ENCODE measurements around the gene ST6GALNAC4. TPM values are rescaled to one million over a fixed set of nuclear protein-coding genes. Genes with fewer than 3 reads are reported as not detected.

Gene ST6GALNAC4
- total RNA-seq, 6 donors from 2014 or later = 41.3 to 105 (median 56.2) TPM

DNA sequence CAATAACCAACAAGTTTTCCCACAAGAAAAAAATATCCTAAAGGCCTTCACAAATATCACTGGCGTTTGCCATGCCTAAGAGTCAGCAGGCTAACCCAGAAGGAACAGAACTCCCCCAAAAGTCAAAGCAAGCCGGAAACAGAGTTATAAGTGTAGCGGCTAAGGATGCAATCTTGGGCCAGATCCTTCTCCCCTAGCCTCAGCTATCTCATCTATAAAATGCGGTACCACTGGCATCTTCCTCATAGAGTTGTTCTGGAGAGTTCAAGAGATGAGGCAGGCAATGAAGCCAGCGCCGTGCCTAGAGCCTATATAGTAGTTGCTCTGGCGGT lies 20.2 kb upstream of the ST6GALNAC4 start:
- Histone ChIP-seq H3K9me3 (no peaks in the 10 kb centered on the region), H3K4me1 (peaks cover 23 to 37% (median 27%) of the 10 kb centered on the region in 4 donors), H3K36me3 (peaks cover 0 to 18% (median 4%) of the 10 kb centered on the region in 4 donors), H3K27me3 (no peaks in the 10 kb centered on the region), H3K27ac (peak overlapping the region; percentile 43 to 82 (median 73)), H3K4me3 (peak overlapping the region; percentile 47 to 91 (median 86))
- ATAC-seq (ENCODE audit: low FRiP score in 2 of 2) (peak in 1 of 2 donors; percentile 1), DNase-seq (no peak)
- WGBS, 2 donors = 8% methylated on average over 7 of the region's 7 CpGs
- TF ChIP-seq CTCF (IDR thresholded peaks at IDR 0.05) (no peak), EP300 (IDR thresholded peaks at IDR 0.05) (no peak), POLR2AphosphoS5 (IDR thresholded peaks at IDR 0.05) (no peak), POLR2A (IDR thresholded peaks at IDR 0.05) (no peak)

GRCh38 chr9:127936347-127936852 lies 19.6 kb upstream of the ST6GALNAC4 start:
- no peak overlapping the region for H3K27ac ChIP-seq
- 70 to 71% methylated on average over 14 of the region's 14 CpGs for WGBS, 2 donors
- peaks cover 0 to 13% (median 3%) of the 10 kb centered on the region in 4 donors for H3K36me3 ChIP-seq
- DNase-seq (no peak), ATAC-seq (ENCODE audit: low FRiP score in 2 of 2) (no peak)
- H3K9me3 ChIP-seq = no peaks in the 10 kb centered on the region
- H3K4me3 ChIP-seq = peak overlapping the region in 3 of 4 donors; percentile 85 to 91 (median 87)
- peaks cover 25 to 43% (median 26%) of the 10 kb centered on the region in 4 donors for H3K4me1 ChIP-seq
- H3K27me3 ChIP-seq = no peaks in the 10 kb centered on the region
- TF ChIP-seq POLR2AphosphoS5 (IDR thresholded peaks at IDR 0.05) (no peak), EP300 (IDR thresholded peaks at IDR 0.05) (no peak), CTCF (IDR thresholded peaks at IDR 0.05) (no peak), POLR2A (IDR thresholded peaks at IDR 0.05) (no peak)

DNA sequence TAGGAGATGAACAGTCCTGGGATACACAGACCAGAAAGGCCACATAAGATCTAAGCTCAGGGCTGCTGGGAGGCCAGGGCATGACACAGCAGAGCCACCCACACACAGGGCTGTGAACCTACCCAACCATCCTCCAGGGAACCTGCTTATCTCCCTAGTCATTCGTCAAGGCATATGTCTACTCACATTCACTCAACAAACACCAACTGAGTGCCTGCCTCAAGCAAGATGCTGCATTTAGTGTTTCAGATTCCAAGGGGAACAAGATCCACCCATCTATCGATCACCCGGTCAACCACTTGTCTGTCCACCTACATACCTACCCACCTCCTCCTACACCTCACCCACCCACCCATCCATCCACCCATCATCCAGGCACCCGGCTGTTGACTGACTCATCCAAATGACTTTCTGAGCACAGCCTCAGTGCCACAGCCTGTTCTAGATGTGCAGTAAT lies 19.0 kb upstream of the ST6GALNAC4 start:
- Histone ChIP-seq H3K4me3 (peak overlapping the region in 1 of 4 donors; percentile 85), H3K27me3 (no peaks in the 10 kb centered on the region), H3K4me1 (peaks cover 31 to 49% (median 32%) of the 10 kb centered on the region in 4 donors), H3K9me3 (no peaks in the 10 kb centered on the region), H3K36me3 (peaks cover 0 to 13% (median 3%) of the 10 kb centered on the region in 4 donors), H3K27ac (no peak overlapping the region)
- TF ChIP-seq POLR2A (IDR thresholded peaks at IDR 0.05) (no peak), CTCF (IDR thresholded peaks at IDR 0.05) (no peak), EP300 (IDR thresholded peaks at IDR 0.05) (no peak), POLR2AphosphoS5 (IDR thresholded peaks at IDR 0.05) (no peak)
- ATAC-seq (ENCODE audit: low FRiP score in 2 of 2) = no peak
- DNase-seq = no peak
- WGBS, 2 donors = 79 to 87% methylated on average over 4 of the region's 4 CpGs

DNA sequence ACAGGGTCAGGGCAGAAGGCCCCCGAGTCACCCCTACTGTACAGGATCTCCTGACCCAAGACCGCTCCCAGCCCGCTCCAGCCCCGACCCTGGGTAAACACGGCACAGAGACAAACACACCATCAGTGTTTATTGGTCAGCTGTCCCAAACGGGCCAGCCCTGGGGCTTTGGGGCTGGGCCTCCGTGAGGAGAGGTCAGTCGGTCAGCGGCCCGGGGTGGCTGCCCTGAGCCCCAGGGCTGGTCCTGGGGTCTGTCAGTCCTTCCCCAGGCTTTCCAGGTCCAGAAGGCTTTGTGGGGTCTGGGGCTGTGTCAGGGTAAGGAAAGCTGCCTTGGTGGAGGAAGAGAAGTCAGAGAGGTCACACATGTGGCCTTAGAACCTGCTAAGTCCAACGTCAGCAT lies 18.1 kb upstream of the ST6GALNAC4 start:
- Histone ChIP-seq H3K4me1 (peaks cover 38 to 57% (median 40%) of the 10 kb centered on the region in 4 donors), H3K27me3 (no peaks in the 10 kb centered on the region), H3K36me3 (peaks cover 0 to 11% (median 3%) of the 10 kb centered on the region in 4 donors), H3K27ac (no peak overlapping the region), H3K9me3 (no peaks in the 10 kb centered on the region), H3K4me3 (no peak overlapping the region)
- ATAC-seq (ENCODE audit: low FRiP score in 2 of 2) = no peak
- WGBS, 2 donors = 40 to 76% methylated on average over 2 to 11 of the region's 11 CpGs
- no peak for TF ChIP-seq EP300 (IDR thresholded peaks at IDR 0.05)
- no peak for TF ChIP-seq POLR2A (IDR thresholded peaks at IDR 0.05)
- TF ChIP-seq CTCF (IDR thresholded peaks at IDR 0.05) = no peak
- no peak for TF ChIP-seq POLR2AphosphoS5 (IDR thresholded peaks at IDR 0.05)
- peak in 1 of 2 donors; percentile 65 for DNase-seq

DNA sequence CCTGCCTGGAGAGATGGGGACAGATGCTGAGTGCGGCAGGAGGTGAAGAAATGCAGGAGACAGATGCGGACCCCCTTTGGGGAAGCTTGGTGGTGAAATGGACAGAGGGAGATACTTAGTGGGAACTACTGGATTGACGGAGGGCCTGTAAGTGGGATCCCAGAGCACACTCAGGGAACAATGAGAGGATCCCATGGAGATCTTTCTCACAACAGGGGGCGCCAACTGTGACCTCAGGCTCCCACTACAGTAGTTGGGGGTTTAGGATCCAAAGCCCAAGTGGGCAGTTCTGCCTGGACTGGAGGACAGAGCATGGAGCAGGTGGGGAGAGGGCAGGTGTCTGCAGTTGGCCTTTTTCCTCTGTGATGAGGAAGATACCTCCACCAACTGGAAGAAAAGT lies 17.4 kb upstream of the ST6GALNAC4 start:
- Histone ChIP-seq H3K4me3 (no peak overlapping the region), H3K4me1 (peaks cover 38 to 58% (median 41%) of the 10 kb centered on the region in 4 donors), H3K27ac (no peak overlapping the region), H3K27me3 (no peaks in the 10 kb centered on the region), H3K36me3 (peaks cover 0 to 8% (median 3%) of the 10 kb centered on the region in 4 donors), H3K9me3 (no peaks in the 10 kb centered on the region)
- no peak for ATAC-seq (ENCODE audit: low FRiP score in 2 of 2)
- DNase-seq = no peak
- TF ChIP-seq POLR2AphosphoS5 (IDR thresholded peaks at IDR 0.05) (no peak), POLR2A (IDR thresholded peaks at IDR 0.05) (no peak), CTCF (IDR thresholded peaks at IDR 0.05) (no peak), EP300 (IDR thresholded peaks at IDR 0.05) (no peak)
- 93 to 97% methylated on average over 4 of the region's 4 CpGs for WGBS, 2 donors
